IMR-90 (cell line): ENCODE data around the gene CYP26B1. TPM values are rescaled to one million over a fixed set of nuclear protein-coding genes. Genes with fewer than 3 reads are reported as not detected.

ENCODE experiments used
- ATAC-seq: fragments of 200-7000 bp; cut with Tn5 transposase; 2 replicates; pipeline ENCODE4 v1.9.1; 2020; ENCODE audit warnings: low read depth, mild to moderate bottlenecking, moderate library complexity
- BruUV-seq: library from RNA; stranded (reverse); fragments of 400-500 nt; replicated peaks from 2 replicates; lab custom pipeline; 2021; lab: Mats Ljungman, UMichigan
- CTCF ChIA-PET: fragments of 300-600 bp; formaldehyde crosslinking; extraction: SDS; loops from one replicate; lab custom pipeline; 2021; ENCODE audit warnings: antibody characterized with exemption; lab: Yijun Ruan, JAX
- POLR2A ChIA-PET: fragments of 300-600 bp; sonication (Branson Sonifier 250); formaldehyde crosslinking; loops from one replicate; lab custom pipeline; 2022; ENCODE audit warnings: antibody characterized with exemption; ENCODE audit not compliant: unreplicated experiment; lab: Charles Lee
- DNase-seq: peaks from one replicate; pipeline ENCODE4 v3.0.0; 2013
- H2AFZ ChIP-seq: replicated peaks from 2 replicates; pipeline ENCODE3; 2013; ENCODE audit warnings: low read length, mild to moderate bottlenecking; ENCODE audit not compliant: poor library complexity
- H2AK5ac ChIP-seq: 2 replicates; pipeline ENCODE4 v1.6.1; 2013; ENCODE audit warnings: low read depth, low read length, inconsistent platforms
- H2AK9ac ChIP-seq: replicated peaks from 2 replicates; pipeline ENCODE3; 2013; ENCODE audit warnings: mild to moderate bottlenecking, low read depth, low read length, moderate library complexity; ENCODE audit not compliant: poor library complexity
- H2BK120ac ChIP-seq: 2 replicates; pipeline ENCODE4 v1.6.1; 2013; ENCODE audit warnings: low read depth, low read length, inconsistent platforms
- H2BK15ac ChIP-seq: 3 replicates; pipeline ENCODE4 v1.6.1; 2013; ENCODE audit warnings: low read depth, low read length, inconsistent platforms
- H2BK20ac ChIP-seq: 2 replicates; pipeline ENCODE4 v1.6.1; 2013; ENCODE audit warnings: low read depth, mild to moderate bottlenecking, inconsistent platforms, low read length, moderate library complexity
- H2BK5ac ChIP-seq: 2 replicates; pipeline ENCODE4 v1.6.1; 2013; ENCODE audit warnings: mild to moderate bottlenecking, low read depth, low read length, inconsistent platforms; ENCODE audit not compliant: poor library complexity, severe bottlenecking
- H3K14ac ChIP-seq: replicated peaks from 2 replicates; pipeline ENCODE4 v1.6.1; 2013; ENCODE audit warnings: low read depth, low read length, inconsistent platforms
- H3K18ac ChIP-seq: 2 replicates; pipeline ENCODE4 v1.6.1; 2013; ENCODE audit warnings: low read depth, low read length, control low read depth
- H3K23ac ChIP-seq: 2 replicates; pipeline ENCODE4 v1.6.1; 2013; ENCODE audit warnings: low read depth, low read length, inconsistent platforms
- H3K27ac ChIP-seq: 2 replicates; pipeline ENCODE4 v1.5.1; 2013; ENCODE audit warnings: mild to moderate bottlenecking, control low read depth, low read length; ENCODE audit not compliant: insufficient read depth
- H3K27me3 ChIP-seq: 2 replicates; pipeline ENCODE4 v1.6.1; 2013; ENCODE audit warnings: low read length; ENCODE audit not compliant: control insufficient read depth, insufficient read depth
- H3K36me3 ChIP-seq: 2 replicates; pipeline ENCODE4 v1.6.1; 2013; ENCODE audit warnings: low read length, mixed read lengths; ENCODE audit not compliant: control insufficient read depth, insufficient read depth
- H3K4ac ChIP-seq: 2 replicates; pipeline ENCODE4 v1.6.1; 2013; ENCODE audit warnings: low read depth, low read length, inconsistent platforms
- H3K4me1 ChIP-seq: 2 replicates; pipeline ENCODE4 v1.6.1; 2013; ENCODE audit warnings: low read length, mixed read lengths; ENCODE audit not compliant: control insufficient read depth, insufficient read depth
- H3K4me2 ChIP-seq: 2 replicates; pipeline ENCODE4 v1.6.1; 2013; ENCODE audit warnings: low read depth, mild to moderate bottlenecking, control low read depth, low read length, moderate library complexity
- H3K4me3 ChIP-seq: 2 replicates; pipeline ENCODE4 v1.5.1; 2013; ENCODE audit warnings: low read depth, mild to moderate bottlenecking, control low read depth, low read length, moderate library complexity; ENCODE audit not compliant: insufficient read depth
- H3K56ac ChIP-seq: 2 replicates; pipeline ENCODE4 v1.6.1; 2013; ENCODE audit warnings: low read length, inconsistent platforms; ENCODE audit not compliant: insufficient read depth; ENCODE audit errors: extremely low read depth
- H3K79me1 ChIP-seq, 2 experiments: 2 replicates each; pipeline ENCODE4 v1.6.1; 2013; ENCODE audit warnings: low read length in 2 of 2, inconsistent platforms in 1 of 2, low read depth in 1 of 2
- H3K9ac ChIP-seq: 2 replicates; pipeline ENCODE4 v1.6.1; 2013; ENCODE audit warnings: low read depth, low read length, control low read depth
- H3K9me1 ChIP-seq: 2 replicates; pipeline ENCODE4 v1.6.1; 2013; ENCODE audit warnings: low read length, inconsistent platforms; ENCODE audit not compliant: insufficient read depth
- H3K9me3 ChIP-seq: 2 replicates; pipeline ENCODE4 v1.6.1; 2013; ENCODE audit warnings: low read length; ENCODE audit not compliant: control insufficient read depth, insufficient read depth
- H4K20me1 ChIP-seq: 2 replicates; pipeline ENCODE4 v1.6.1; 2013; ENCODE audit warnings: low read length, inconsistent platforms; ENCODE audit not compliant: insufficient read depth
- H4K5ac ChIP-seq: 2 replicates; pipeline ENCODE4 v1.6.1; 2013; ENCODE audit warnings: mild to moderate bottlenecking, low read depth, low read length, control low read depth
- H4K8ac ChIP-seq, 2 experiments: 2 replicates each; pipeline ENCODE4 v1.6.1; 2013; ENCODE audit warnings: low read depth in 2 of 2, low read length in 2 of 2, control low read depth in 1 of 2, inconsistent platforms in 1 of 2
- H4K91ac ChIP-seq: 2 replicates; pipeline ENCODE4 v1.6.1; 2013; ENCODE audit warnings: low read depth, low read length, inconsistent platforms; ENCODE audit not compliant: insufficient read depth
- CHD1 ChIP-seq: IDR thresholded peaks from 2 replicates; pipeline ENCODE4 v1.6.1; 2012; ENCODE audit warnings: low read depth, low read length, improper control_type of control experiment
- CTCF ChIP-seq: conservative IDR thresholded peaks from 2 replicates; pipeline ENCODE4 v1.5.1; 2012; ENCODE audit warnings: mild to moderate bottlenecking, low read depth, low read length, improper control_type of control experiment
- FOS ChIP-seq: fragments of 150-350 bp; IDR thresholded peaks from 2 replicates; pipeline ENCODE4 v1.6.1; 2016; ENCODE audit warnings: low read depth, low read length
- MAFK ChIP-seq: IDR thresholded peaks from 2 replicates; pipeline ENCODE4 v1.6.1; 2012; ENCODE audit warnings: low read depth, low read length, improper control_type of control experiment
- MAZ ChIP-seq: IDR thresholded peaks from 2 replicates; pipeline ENCODE4 v1.6.1; 2012; ENCODE audit warnings: low read depth, mild to moderate bottlenecking, low read length, improper control_type of control experiment, moderate library complexity, borderline replicate concordance
- MXI1 ChIP-seq: IDR thresholded peaks from 2 replicates; pipeline ENCODE4 v1.6.1; 2012; ENCODE audit warnings: low read depth, mild to moderate bottlenecking, low read length, moderate library complexity, borderline replicate concordance
- NFE2L2 ChIP-seq: fragments of 150-350 bp; IDR thresholded peaks from 2 replicates; pipeline ENCODE4 v1.6.1; 2016; ENCODE audit warnings: low read depth, mild to moderate bottlenecking, low read length
- POLR2A ChIP-seq: IDR thresholded peaks from 2 replicates; pipeline ENCODE4 v1.6.1; 2012; ENCODE audit warnings: mild to moderate bottlenecking, low read depth, low read length
- RAD21 ChIP-seq: IDR thresholded peaks from 2 replicates; pipeline ENCODE4 v1.6.1; 2012; ENCODE audit warnings: low read length, improper control_type of control experiment
- WGBS, 2 experiments: methylation state at CpG; one replicate each; pipeline versions ENCODE4 v1.1.5 to v1.1.7; 2013; ENCODE audit warnings: missing lambda C conversion rate in 2 of 2; ENCODE audit not compliant: insufficient read length in 1 of 2; ENCODE audit errors: extremely low coverage in 2 of 2; 5-methylcytosine and 5-hydroxymethylcytosine counted together
- dilution Hi-C: fragments of 300-500 bp; cut with HindIII; formaldehyde crosslinking; loops from one replicate; pipeline ENCODE4 v1.14.3; 2018; ENCODE audit warnings: low sequenced_read_pairs; ENCODE audit not compliant: unreplicated experiment
- in situ Hi-C: fragments of 300-500 bp; cut with MboI; formaldehyde crosslinking; loops from 3 replicates; pipeline ENCODE4 v1.14.3; 2019; ENCODE audit warnings: low sequenced_read_pairs, inconsistent platforms, mixed read lengths
- intact Hi-C: fragments of 100-400 bp; cut with micrococcal nuclease; formaldehyde crosslinking; loops from 2 replicates; pipeline ENCODE4 v1.10.0; 2022
- polyA plus RNA-seq, 3 experiments: library from polyadenylated mRNA; depleted of rRNA; stranded (reverse); fragments of >200 nt; gene quantifications; 2 replicates each; pipeline ENCODE4 v1.2.3, GENCODE V29; 2012; ENCODE audit warnings: low replicate concordance in 1 of 3
- total RNA-seq: library from RNA; depleted of rRNA; stranded (reverse); fragments of >200 nt; gene quantifications from 2 replicates; pipeline ENCODE4 v1.2.3, GENCODE V29; 2012

CYP26B1 gene
- total and polyA plus RNA-seq, 2 of the 4 experiments (the other 2 are of a cell fraction), result 0.02 TPM; not detected in 1

- Histone ChIP-seq H3K4ac (no peak overlapping the region), H3K9me1 (no peaks in the 10 kb centered on the region), H3K4me2 (no peak overlapping the region), H2BK5ac (no peak overlapping the region), H3K4me1 (no peaks in the 10 kb centered on the region), H3K4me3 (no peak overlapping the region), H4K20me1 (no peaks in the 10 kb centered on the region), H2BK120ac (no peak overlapping the region), H2AFZ (no peak overlapping the region), H3K14ac (no peak overlapping the region), H3K23ac (no peak overlapping the region), H3K9me3 (no peaks in the 10 kb centered on the region), H3K18ac (no peak overlapping the region), H3K79me1 (no peaks in the 10 kb centered on the region), H3K36me3 (no peaks in the 10 kb centered on the region), H4K91ac (no peak overlapping the region), H2AK9ac (no peak overlapping the region), H3K27me3 (no peaks in the 10 kb centered on the region; the same call in 1 of the 2 replicates), H3K56ac (no peak overlapping the region), H3K27ac (no peak overlapping the region), H2BK15ac (no peak overlapping the region), H2AK5ac (no peak overlapping the region), H3K9ac (no peak overlapping the region), H4K8ac (no peak overlapping the region), H4K5ac (no peak overlapping the region), H2BK20ac (no peak overlapping the region)
- intact Hi-C loops (no loop called here), in situ Hi-C loops (no loop called here), dilution Hi-C loops (no loop called here)
- ChIA-PET POLR2A (no interaction called here), CTCF (no interaction called here)
- no peak for TF ChIP-seq CHD1
- no peak for TF ChIP-seq FOS
- TF ChIP-seq CTCF, result no peak
- TF ChIP-seq MXI1, result no peak
- TF ChIP-seq MAFK, result no peak
- TF ChIP-seq NFE2L2, result no peak
- TF ChIP-seq MAZ, result no peak
- no peak for TF ChIP-seq RAD21
- no peak for TF ChIP-seq POLR2A
- no CpG with 5 or more reads among the region's 3 CpGs for WGBS, 2 experiments
- no peak for ATAC-seq
- no peak for DNase-seq
- no TSS peak for BruUV-seq
Observed at GRCh38 chr2:72095364-72095763, 52.3 kb downstream of the CYP26B1 start.
